LNCAP (cell line): Measurements from ENCODE around the gene SHD.

ENCODE experiments used
- CTCF ChIP-seq: fragments of 450-650 bp; IDR thresholded peaks from 2 replicates; pipeline ENCODE4 v1.5.1; 2017; ENCODE audit warnings: mild to moderate bottlenecking

The SHD gene

GRCh38 chr19:4318460-4318859 is 39.4 kb downstream of the SHD start:
- no peak for TF ChIP-seq CTCF

- no peak for TF ChIP-seq CTCF
These were observed 40.1 kb downstream of the SHD start for GRCh38 chr19:4319067-4319718.

GRCh38 chr19:4320419-4320818 is 41.4 kb downstream of the SHD start:
- TF ChIP-seq CTCF, result no peak

GRCh38 chr19:4322942-4323665 is 44.0 kb downstream of the SHD start:
- no peak for TF ChIP-seq CTCF

GRCh38 chr19:4323692-4324091 is 44.6 kb downstream of the SHD start:
- no peak for TF ChIP-seq CTCF

GRCh38 chr19:4324228-4324627 is 45.2 kb downstream of the SHD start:
- TF ChIP-seq CTCF, result no peak

- TF ChIP-seq CTCF, result no peak
These were observed 47.3 kb downstream of the SHD start for GRCh38 chr19:4326215-4326836.
